IMR-90 (cell line): ENCODE data around the gene TRPM1.

Experiments
- CTCF ChIP-seq: conservative IDR thresholded peaks from 2 replicates; pipeline ENCODE4 v1.5.1; 2012; ENCODE audit warnings: mild to moderate bottlenecking, low read depth, low read length, improper control_type of control experiment
- FOS ChIP-seq: fragments of 150-350 bp; IDR thresholded peaks from 2 replicates; pipeline ENCODE4 v1.6.1; 2016; ENCODE audit warnings: low read depth, low read length
- POLR2A ChIP-seq: IDR thresholded peaks from 2 replicates; pipeline ENCODE4 v1.6.1; 2012; ENCODE audit warnings: mild to moderate bottlenecking, low read depth, low read length
- RFX5 ChIP-seq: IDR thresholded peaks from 2 replicates; pipeline ENCODE4 v1.8.0; 2012; ENCODE audit warnings: low read depth, mild to moderate bottlenecking, low read length, moderate library complexity

GRCh38 chr15:30962079-30962478, 139.4 kb downstream of the TRPM1 start:
- TF ChIP-seq CTCF = no peak
- no peak for TF ChIP-seq POLR2A
- TF ChIP-seq RFX5 = no peak
- TF ChIP-seq FOS = no peak
